GM12878 (cell line): ENCODE results near the gene ARL14EPL. TPM values are rescaled to one million over a fixed set of nuclear protein-coding genes. Genes with fewer than 3 reads are reported as not detected.

Source experiments
- BRCA1 ChIP-seq: IDR thresholded peaks from 2 replicates; pipeline ENCODE4 v1.6.1; 2011; ENCODE audit warnings: low read depth, low read length, improper control_type of control experiment
- CBFB ChIP-seq: IDR thresholded peaks from 2 replicates; pipeline ENCODE4 v1.6.1; 2016; ENCODE audit warnings: antibody characterized with exemption, low read depth
- EGR1 ChIP-seq, 2 experiments: IDR thresholded peaks; 1 replicate in 1 of 2; 2 replicates in 1 of 2; pipeline ENCODE4 v1.6.1; 2011 to 2012; ENCODE audit warnings: low read depth in 2 of 2, low read length in 2 of 2, borderline replicate concordance in 1 of 2, mild to moderate bottlenecking in 1 of 2, moderate library complexity in 1 of 2
- EZH2 ChIP-seq: IDR thresholded peaks from 2 replicates; pipeline ENCODE4 v1.6.1; 2012; ENCODE audit warnings: low read depth, mild to moderate bottlenecking, control low read depth, inconsistent platforms, low read length, borderline replicate concordance; ENCODE audit not compliant: control insufficient read depth
- HDAC2 ChIP-seq: fragments of 200-600 bp; sonication (generic); IDR thresholded peaks from 2 replicates; pipeline ENCODE4 v1.6.1; 2017
- IKZF2 ChIP-seq, 2 experiments: fragments of 450-650 bp; IDR thresholded peaks; 2 replicates each; pipeline ENCODE4 v1.6.1; 2017; ENCODE audit warnings: mild to moderate bottlenecking in 2 of 2, moderate library complexity in 2 of 2
- NR2C2 ChIP-seq: IDR thresholded peaks from 2 replicates; pipeline ENCODE4 v1.6.1; 2011; ENCODE audit warnings: borderline replicate concordance, low read depth; ENCODE audit not compliant: control insufficient read depth, insufficient read length
- POLR2A ChIP-seq: IDR thresholded peaks from 2 replicates; pipeline ENCODE4 v1.6.1; 2011; ENCODE audit warnings: low read depth, mild to moderate bottlenecking, low read length
- RELA ChIP-seq: fragments of 450-650 bp; IDR thresholded peaks from 2 replicates; pipeline ENCODE4 v1.8.0; 2014; ENCODE audit warnings: borderline replicate concordance; ENCODE audit not compliant: partially characterized antibody
- SIN3A ChIP-seq: IDR thresholded peaks from 2 replicates; pipeline ENCODE4 v1.6.1; 2012; ENCODE audit warnings: low read depth, low read length, improper control_type of control experiment
- SP1 ChIP-seq: IDR thresholded peaks from one replicate; pipeline ENCODE4 v1.6.1; 2011; ENCODE audit warnings: low read depth, low read length
- TARDBP ChIP-seq: IDR thresholded peaks from 2 replicates; pipeline ENCODE4 v1.6.1; 2016; ENCODE audit warnings: borderline replicate concordance
- TBL1XR1 ChIP-seq: IDR thresholded peaks from 2 replicates; pipeline ENCODE4 v1.6.1; 2012; ENCODE audit warnings: low read depth, low read length, improper control_type of control experiment
- ZBED1 ChIP-seq: IDR thresholded peaks from 2 replicates; pipeline ENCODE4 v1.6.1; 2016; ENCODE audit warnings: borderline replicate concordance
- ZNF622 ChIP-seq: fragments of 450-650 bp; IDR thresholded peaks from 2 replicates; pipeline ENCODE4 v1.6.1; 2017; ENCODE audit warnings: mild to moderate bottlenecking, inconsistent platforms
- polyA plus RNA-seq, 11 experiments: library from polyadenylated mRNA; depleted of rRNA in 4 of 11; unstranded in 6 of 11; stranded (reverse) in 5 of 11; fragments of >200 nt; fragmentation: Nextera tagmentation in 4 of 11; fragmentation: Illumina TruSeq in 1 of 11; extraction: Ambion mirVana in 4 of 11; extraction: Trizol in 1 of 11; gene quantifications; 1 replicate in 1 of 11; 2 replicates in 10 of 11; pipeline versions ENCODE4 v1.2.1 to v1.2.3, GENCODE V29; 2011 to 2016; ENCODE audit warnings: inconsistent platforms in 2 of 11, missing spikeins in 2 of 11, low read depth in 1 of 11
- total RNA-seq, 4 experiments: library from RNA; depleted of rRNA in 3 of 4; stranded (reverse); fragments of >200 nt in 3 of 4; fragmentation: Illumina TruSeq in 1 of 4; extraction: Trizol in 1 of 4; gene quantifications; 2 replicates each; pipeline versions ENCODE4 v1.2.1 to v1.2.3, GENCODE V29; 2013 to 2021
- TF ChIP-seq, protein P1 (sequence below): fragments of 450-650 bp; formaldehyde crosslinking; IDR thresholded peaks from 2 replicates; pipeline ENCODE4 v1.4.0; 2020; ENCODE audit warnings: mild to moderate bottlenecking, moderate library complexity
- TF ChIP-seq, protein P2 (sequence below): fragments of 450-650 bp; IDR thresholded peaks from 2 replicates; pipeline ENCODE4 v1.6.1; 2017; ENCODE audit warnings: low read depth, mild to moderate bottlenecking, moderate library complexity
- TF ChIP-seq, protein P3 (sequence below): fragments of 450-650 bp; conservative IDR thresholded peaks from 2 replicates; pipeline ENCODE4 v1.6.1; 2017; ENCODE audit warnings: mild to moderate bottlenecking, moderate library complexity
- TF ChIP-seq, protein P4 (sequence below): fragments of 450-650 bp; formaldehyde crosslinking; IDR thresholded peaks from 2 replicates; pipeline ENCODE4 v1.4.0; 2022; ENCODE audit warnings: mild to moderate bottlenecking, moderate library complexity

The ARL14EPL gene
- total and polyA plus RNA-seq, 10 of the 15 experiments (the other 5 are each of a cell fraction or from before 2014, with no cell fraction given): 0.08 TPM; not detected in 9

- TF ChIP-seq, protein P1, sequence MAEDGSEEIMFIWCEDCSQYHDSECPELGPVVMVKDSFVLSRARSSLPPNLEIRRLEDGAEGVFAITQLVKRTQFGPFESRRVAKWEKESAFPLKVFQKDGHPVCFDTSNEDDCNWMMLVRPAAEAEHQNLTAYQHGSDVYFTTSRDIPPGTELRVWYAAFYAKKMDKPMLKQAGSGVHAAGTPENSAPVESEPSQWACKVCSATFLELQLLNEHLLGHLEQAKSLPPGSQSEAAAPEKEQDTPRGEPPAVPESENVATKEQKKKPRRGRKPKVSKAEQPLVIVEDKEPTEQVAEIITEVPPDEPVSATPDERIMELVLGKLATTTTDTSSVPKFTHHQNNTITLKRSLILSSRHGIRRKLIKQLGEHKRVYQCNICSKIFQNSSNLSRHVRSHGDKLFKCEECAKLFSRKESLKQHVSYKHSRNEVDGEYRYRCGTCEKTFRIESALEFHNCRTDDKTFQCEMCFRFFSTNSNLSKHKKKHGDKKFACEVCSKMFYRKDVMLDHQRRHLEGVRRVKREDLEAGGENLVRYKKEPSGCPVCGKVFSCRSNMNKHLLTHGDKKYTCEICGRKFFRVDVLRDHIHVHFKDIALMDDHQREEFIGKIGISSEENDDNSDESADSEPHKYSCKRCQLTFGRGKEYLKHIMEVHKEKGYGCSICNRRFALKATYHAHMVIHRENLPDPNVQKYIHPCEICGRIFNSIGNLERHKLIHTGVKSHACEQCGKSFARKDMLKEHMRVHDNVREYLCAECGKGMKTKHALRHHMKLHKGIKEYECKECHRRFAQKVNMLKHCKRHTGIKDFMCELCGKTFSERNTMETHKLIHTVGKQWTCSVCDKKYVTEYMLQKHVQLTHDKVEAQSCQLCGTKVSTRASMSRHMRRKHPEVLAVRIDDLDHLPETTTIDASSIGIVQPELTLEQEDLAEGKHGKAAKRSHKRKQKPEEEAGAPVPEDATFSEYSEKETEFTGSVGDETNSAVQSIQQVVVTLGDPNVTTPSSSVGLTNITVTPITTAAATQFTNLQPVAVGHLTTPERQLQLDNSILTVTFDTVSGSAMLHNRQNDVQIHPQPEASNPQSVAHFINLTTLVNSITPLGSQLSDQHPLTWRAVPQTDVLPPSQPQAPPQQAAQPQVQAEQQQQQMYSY (CRISPR knock-in tag): no peak
- TF ChIP-seq, protein P2, sequence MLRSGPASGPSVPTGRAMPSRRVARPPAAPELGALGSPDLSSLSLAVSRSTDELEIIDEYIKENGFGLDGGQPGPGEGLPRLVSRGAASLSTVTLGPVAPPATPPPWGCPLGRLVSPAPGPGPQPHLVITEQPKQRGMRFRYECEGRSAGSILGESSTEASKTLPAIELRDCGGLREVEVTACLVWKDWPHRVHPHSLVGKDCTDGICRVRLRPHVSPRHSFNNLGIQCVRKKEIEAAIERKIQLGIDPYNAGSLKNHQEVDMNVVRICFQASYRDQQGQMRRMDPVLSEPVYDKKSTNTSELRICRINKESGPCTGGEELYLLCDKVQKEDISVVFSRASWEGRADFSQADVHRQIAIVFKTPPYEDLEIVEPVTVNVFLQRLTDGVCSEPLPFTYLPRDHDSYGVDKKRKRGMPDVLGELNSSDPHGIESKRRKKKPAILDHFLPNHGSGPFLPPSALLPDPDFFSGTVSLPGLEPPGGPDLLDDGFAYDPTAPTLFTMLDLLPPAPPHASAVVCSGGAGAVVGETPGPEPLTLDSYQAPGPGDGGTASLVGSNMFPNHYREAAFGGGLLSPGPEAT: peak; percentile 55; the same call in 1 of the 2 replicates
- TF ChIP-seq SIN3A: no peak
- peak in 1 of 2 experiments; percentile 41; a peak in 1 of 3 replicates for TF ChIP-seq EGR1 (IDR thresholded peaks at IDR 0.05; ENCODE audit: borderline replicate concordance in 1 of 2, low read depth in 2 of 2, low read length in 2 of 2)
- no peak for TF ChIP-seq HDAC2
- no peak for TF ChIP-seq BRCA1
- TF ChIP-seq SP1: peak; percentile 21
- no peak for TF ChIP-seq EZH2
- TF ChIP-seq, protein P3, sequence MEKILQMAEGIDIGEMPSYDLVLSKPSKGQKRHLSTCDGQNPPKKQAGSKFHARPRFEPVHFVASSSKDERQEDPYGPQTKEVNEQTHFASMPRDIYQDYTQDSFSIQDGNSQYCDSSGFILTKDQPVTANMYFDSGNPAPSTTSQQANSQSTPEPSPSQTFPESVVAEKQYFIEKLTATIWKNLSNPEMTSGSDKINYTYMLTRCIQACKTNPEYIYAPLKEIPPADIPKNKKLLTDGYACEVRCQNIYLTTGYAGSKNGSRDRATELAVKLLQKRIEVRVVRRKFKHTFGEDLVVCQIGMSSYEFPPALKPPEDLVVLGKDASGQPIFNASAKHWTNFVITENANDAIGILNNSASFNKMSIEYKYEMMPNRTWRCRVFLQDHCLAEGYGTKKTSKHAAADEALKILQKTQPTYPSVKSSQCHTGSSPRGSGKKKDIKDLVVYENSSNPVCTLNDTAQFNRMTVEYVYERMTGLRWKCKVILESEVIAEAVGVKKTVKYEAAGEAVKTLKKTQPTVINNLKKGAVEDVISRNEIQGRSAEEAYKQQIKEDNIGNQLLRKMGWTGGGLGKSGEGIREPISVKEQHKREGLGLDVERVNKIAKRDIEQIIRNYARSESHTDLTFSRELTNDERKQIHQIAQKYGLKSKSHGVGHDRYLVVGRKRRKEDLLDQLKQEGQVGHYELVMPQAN: peak; percentile 73
- 0 out of 2 replicates have a peak, but pooled peaks have one; percentile 10 for TF ChIP-seq ZBED1
- TF ChIP-seq RELA: peak; percentile 73
- TF ChIP-seq, protein P4, sequence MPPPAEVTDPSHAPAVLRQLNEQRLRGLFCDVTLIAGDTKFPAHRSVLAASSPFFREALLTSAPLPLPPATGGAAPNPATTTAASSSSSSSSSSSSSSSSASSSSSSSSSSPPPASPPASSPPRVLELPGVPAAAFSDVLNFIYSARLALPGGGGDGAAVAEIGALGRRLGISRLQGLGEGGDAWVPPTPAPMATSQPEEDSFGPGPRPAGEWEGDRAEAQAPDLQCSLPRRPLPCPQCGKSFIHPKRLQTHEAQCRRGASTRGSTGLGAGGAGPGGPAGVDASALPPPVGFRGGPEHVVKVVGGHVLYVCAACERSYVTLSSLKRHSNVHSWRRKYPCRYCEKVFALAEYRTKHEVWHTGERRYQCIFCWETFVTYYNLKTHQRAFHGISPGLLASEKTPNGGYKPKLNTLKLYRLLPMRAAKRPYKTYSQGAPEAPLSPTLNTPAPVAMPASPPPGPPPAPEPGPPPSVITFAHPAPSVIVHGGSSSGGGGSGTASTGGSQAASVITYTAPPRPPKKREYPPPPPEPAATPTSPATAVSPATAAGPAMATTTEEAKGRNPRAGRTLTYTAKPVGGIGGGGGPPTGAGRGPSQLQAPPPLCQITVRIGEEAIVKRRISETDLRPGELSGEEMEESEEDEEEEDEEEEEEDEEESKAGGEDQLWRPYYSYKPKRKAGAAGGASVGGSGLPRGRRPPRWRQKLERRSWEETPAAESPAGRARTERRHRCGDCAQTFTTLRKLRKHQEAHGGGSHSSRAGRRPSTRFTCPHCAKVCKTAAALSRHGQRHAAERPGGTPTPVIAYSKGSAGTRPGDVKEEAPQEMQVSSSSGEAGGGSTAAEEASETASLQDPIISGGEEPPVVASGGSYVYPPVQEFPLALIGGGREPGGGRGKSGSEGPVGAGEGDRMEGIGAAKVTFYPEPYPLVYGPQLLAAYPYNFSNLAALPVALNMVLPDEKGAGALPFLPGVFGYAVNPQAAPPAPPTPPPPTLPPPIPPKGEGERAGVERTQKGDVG (CRISPR knock-in tag): no peak
- TF ChIP-seq POLR2A: peak; percentile 96
- no peak for TF ChIP-seq NR2C2
- peak; percentile 34 to 51; a peak in 2 of 4 replicates for TF ChIP-seq IKZF2 (IDR thresholded peaks at IDR 0.05)
- TF ChIP-seq TBL1XR1: no peak
- no peak for TF ChIP-seq ZNF622
- 0 out of 2 replicates have a peak, but pooled peaks have one; percentile 25 for TF ChIP-seq TARDBP
- peak; percentile 83 for TF ChIP-seq CBFB
Measured at GRCh38 chr5:116084871-116085715, 52.8 kb downstream of the ARL14EPL start, which contains the start of gene COMMD10 (continued).
